Umbilical cord (tissue), 2 donors: Measurements from ENCODE around the gene DPP10. TPM values are rescaled to one million over a fixed set of nuclear protein-coding genes. Genes with fewer than 3 reads are reported as not detected.
"Not testable (repeated sequence)": the region's sequence is repeated elsewhere in the genome, so short reads cannot be mapped to it uniquely, and the experiment has no call there.

ENCODE experiments used
- DNase-seq: peaks from one replicate; pipeline ENCODE4 v3.0.0-alpha.2; 2015; ENCODE audit warnings: low spot score
- total RNA-seq: library from RNA; depleted of rRNA; stranded (reverse); fragments of >200 nt; gene quantifications from one replicate; pipeline ENCODE4 v1.2.3, GENCODE V29; 2014; ENCODE audit warnings: low replicate concordance; ENCODE audit not compliant: insufficient read depth

DPP10 gene
- total RNA-seq, 1 donor from 2014 or later = 34.2 TPM

DNA sequence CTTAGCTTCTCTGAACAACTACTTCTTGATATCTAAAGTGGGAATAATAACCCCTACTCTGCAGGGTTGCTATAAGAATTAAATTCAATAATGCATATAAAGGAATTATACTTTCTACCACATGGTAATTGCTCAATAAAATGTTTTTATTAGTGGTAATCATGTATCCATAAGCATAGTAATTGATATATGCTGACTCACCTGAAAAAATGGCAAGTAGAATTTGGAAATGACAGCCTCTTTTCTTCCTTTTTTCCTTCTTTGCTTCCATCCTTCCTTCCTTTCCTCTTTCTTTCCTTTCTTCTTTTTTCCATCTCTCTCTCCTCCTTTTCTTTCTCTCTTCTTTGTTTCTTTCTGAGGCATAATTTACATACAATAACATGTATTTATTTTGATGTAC, 65.3 kb downstream of the DPP10 start:
- DNase-seq = no peak

DNA sequence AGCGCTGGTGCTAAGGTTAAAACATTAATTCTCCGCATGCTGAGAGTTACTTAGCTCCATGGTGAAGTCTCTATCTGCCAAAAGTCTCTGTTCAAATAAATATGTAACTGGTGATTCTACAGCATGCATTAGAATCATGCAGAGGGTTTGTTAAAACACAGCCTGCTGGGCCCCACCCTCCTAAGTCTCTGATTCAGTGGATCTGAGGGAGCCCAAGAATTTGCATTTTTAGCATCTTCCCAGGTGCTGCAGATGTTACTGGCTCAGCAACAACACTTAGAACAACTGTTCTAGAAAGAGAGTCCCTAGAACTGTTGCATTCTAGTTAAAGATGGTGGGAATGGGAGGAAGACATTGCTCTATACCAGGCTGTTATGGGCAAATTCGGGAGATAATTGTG, 73.4 kb downstream of the DPP10 start:
- DNase-seq = no peak

- DNase-seq = no peak
Observed at GRCh38 chr2:114517580-114517979, 75.1 kb downstream of the DPP10 start.

DNA sequence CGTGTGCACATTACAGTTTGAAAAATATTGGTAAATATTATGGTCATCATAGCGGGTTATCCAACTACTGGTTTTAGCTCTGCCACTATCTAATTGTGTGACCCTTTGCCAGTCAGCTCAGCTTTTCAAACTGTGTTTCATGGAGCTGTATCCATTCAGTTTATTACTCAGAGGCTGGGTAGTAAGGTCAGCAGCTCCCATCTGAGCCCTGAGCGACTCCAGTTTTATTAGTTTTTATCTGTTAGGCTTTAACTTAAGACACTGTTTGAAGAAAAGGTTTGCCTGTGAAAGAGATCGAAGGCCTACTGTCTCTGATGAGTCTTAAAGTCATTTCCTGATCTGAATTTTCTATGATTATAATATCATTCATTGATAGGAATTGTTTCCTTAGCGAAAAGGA, 76.3 kb downstream of the DPP10 start:
- DNase-seq = no peak

GRCh38 chr2:114522612-114523011, 80.2 kb downstream of the DPP10 start:
- not testable (repeated sequence) for DNase-seq

GRCh38 chr2:114525955-114526354, 83.5 kb downstream of the DPP10 start:
- DNase-seq = no peak

- DNase-seq = no peak
Observed at GRCh38 chr2:114526841-114527240, 84.4 kb downstream of the DPP10 start.

GRCh38 chr2:114527330-114527983, 85.0 kb downstream of the DPP10 start:
- DNase-seq = no peak

DNA sequence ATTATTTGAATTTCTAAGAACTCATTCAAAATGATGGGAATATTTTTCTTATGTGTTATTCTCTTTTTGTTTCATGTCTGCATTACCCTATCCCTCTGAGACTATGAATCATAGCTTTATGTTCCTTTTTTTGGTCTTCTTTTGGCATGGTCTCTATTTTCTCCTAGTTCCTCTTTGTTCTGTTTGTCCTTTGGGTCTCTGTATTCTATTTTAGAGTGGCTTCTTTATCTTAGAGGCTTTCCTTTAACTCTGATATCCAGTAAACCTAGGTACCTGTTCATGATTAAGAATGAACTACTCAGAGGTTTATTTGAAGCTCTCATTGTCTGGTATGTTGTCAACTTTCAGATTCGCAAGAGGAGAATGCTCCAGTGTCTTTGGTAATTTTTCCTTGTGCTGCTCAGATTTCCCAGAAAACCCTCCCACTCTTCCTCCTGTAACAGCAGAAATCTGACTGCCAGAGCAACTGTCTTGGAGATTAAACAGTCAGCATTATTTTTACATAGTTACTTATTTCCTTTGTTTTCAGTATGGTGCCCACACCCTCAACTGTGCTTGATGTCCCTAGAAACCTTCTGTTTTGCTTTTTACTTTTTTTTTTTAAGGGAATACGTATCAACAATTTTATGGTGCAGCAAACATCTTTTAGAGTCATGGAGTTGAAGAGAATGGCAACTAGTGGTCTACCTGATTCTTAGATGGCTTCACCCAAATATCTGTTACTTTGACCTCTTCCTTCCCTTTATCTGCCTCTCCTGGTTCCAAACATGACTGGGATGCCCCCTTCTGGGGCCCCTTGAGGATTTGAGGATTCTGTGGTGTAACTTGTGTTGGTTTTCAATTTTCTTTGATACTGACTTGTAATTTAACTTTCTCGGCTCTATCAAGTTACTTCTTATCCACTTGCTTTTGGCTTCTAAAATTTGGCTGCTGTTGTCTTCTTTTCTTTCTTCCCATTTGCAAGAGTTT, 92.0 kb downstream of the DPP10 start:
- no peak for DNase-seq

GRCh38 chr2:114537777-114538176, 95.3 kb downstream of the DPP10 start:
- DNase-seq = no peak

GRCh38 chr2:114542695-114543094, 100.3 kb downstream of the DPP10 start:
- no peak for DNase-seq

DNA sequence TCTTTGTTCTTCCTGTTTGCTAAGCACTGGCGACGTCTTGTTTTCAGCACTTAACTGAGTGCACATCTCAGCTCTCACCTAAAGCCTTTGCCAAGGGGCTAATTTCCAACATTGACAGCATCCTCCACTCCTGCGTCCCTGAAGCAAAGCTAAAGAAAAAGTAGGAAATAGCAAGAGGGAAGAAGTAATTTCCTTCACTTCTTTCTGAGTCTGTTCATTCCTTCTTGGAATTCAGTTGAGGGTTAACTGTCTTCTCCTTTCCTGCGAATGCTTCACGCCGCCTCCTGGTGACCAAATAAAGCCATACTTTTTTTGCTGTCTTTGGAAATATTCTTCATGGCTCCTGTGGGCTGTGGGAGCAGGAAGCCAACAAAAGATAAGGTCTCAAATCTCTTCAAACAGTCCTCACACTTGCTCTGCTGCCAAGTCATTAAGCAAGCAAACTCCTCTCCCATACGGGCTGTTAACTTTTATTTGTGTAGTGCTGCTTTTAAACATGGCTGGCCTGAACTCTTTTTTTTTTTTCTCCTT, 100.9 kb downstream of the DPP10 start:
- peak; percentile 76 for DNase-seq

GRCh38 chr2:114545052-114545451, 102.6 kb downstream of the DPP10 start:
- DNase-seq = no peak

GRCh38 chr2:114546531-114546930, 104.1 kb downstream of the DPP10 start:
- no peak for DNase-seq

GRCh38 chr2:114548151-114548550, 105.7 kb downstream of the DPP10 start:
- no peak for DNase-seq

DNA sequence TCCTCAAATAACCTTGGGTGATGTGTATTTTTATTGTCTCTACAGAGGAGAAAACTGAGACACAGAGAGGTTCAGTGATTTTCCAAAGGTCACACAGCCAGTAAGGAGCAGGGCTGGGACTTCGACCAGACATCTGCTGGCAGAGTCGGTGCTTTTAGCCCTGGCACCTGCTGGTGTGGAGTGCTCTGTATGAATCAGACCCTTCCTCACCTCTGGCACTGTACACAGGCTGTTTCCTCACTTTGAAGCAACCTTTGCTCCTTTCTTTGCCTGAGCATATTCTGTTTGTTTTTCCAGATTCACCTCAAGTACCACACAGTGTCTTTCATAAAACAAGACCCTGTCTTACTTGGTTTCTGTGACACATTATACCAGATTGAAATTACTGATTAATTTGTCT, 107.9 kb downstream of the DPP10 start:
- no peak for DNase-seq

DNA sequence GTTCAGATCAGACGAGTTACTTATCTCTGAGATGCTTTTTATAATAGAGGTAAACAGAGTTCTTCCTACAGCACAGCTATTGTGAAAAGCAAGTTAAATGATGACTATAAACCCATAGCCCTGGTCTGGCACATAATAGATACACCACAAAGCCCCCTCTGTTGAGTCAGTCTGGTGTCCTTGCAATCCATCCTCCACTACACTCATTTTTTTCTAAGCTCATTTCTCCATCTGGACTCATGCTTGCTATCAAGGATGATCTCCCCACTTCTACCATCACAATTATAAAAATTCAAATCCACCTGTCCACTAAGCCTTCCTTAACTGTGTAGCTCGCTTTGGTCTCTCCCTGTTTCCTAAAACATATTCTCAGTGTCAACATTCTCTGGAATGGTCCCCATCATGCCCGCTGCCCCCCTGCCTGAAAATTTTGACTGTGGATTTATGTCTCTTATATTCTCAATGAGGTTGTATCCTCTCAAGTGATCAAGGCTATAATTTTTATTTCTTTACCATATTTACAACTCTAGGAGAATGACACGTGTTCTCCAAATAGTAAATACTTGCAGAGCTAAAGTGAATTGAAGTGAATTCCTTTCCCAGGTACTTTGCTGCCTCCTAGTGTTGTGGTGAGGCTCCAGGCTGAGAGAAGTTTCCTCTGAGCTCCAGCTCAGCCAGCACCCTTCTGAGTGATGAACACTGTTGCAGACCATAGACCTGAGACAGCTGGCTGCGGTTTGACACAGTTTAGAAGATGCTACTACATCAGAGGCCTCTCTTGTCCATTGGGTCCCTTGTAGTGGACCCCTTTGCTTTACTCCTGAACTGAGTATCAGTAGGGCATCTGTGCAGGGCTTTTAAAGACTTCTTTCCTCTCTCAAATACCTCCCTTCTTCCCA, 108.7 kb downstream of the DPP10 start:
- DNase-seq = peak; percentile 70

DNA sequence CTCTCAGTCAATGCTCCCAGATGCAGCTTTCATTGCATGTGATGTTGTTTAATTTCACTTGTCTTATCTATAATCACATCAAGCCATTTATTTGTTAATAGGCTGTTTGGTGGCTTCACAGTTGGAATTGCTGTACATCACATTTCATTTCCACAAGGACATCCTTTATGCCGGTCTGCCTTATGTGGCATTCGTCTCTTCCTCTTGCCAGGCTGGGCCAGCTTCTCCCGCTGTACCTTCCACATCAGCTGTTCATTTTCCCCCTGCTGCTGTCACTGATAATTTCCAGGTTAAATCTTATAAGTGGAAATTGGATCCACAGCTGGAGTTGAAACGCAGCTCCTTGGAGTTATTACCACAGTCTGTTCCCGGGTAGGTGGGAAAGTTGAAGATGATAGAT, 110.6 kb downstream of the DPP10 start:
- no peak for DNase-seq

DNA sequence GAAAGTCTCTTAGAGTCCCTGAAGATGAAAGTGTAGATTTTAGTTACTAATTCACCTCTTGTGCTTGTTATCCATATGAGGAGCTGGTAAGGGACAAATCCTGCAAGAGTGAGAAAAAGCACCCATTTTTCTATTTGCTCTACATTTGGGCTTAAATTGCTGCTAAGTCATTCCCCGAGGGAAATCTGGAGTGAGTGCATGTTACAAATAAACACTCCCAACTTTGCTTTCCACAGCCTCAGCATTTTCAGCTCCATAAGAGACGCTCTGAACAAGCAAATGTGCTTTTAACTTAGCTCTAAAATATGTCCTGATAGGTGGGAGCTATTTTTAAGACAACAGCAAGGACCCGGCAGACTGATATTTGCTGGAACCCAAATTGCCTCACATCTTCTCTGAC, 126.7 kb downstream of the DPP10 start:
- no peak for DNase-seq

DNA sequence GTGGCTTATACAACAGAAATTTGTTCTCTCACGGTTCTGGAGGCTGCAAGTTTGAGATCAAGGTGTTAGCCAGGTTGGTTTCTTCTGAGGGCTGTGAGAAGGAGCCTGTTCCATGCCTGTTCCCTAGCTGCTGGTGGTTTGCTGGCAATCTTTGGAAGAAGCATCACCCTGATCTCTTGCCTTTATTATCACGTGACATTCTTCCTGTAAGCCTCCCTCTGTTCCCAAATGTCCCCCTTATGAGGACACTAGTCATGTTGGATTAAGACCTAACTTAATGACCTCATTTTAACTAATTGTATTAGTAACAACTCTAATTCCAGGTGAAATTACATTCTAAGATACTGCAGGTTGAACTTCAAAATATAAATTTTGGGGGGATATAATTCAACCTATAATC, 135.2 kb downstream of the DPP10 start:
- no peak for DNase-seq

DNA sequence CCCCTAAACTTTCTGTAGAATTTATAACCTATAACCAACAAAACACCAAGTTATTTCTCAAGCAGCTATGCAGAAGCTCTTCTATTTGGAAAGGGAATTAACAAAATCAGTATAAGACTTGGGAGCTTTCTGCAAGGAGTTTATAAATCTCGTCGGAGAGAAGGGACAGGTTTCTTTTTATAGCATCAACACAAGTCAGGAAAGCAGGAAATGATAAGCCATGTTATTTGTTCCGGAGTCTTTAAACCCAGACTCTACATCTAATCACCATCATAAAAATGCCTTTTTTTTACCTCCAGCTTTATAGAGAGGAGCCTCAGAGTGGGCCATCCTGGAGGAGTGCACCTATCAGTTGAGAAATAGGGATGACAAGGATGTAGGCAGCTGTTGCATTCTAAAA, 137.1 kb downstream of the DPP10 start:
- DNase-seq = peak; percentile 47

DNA sequence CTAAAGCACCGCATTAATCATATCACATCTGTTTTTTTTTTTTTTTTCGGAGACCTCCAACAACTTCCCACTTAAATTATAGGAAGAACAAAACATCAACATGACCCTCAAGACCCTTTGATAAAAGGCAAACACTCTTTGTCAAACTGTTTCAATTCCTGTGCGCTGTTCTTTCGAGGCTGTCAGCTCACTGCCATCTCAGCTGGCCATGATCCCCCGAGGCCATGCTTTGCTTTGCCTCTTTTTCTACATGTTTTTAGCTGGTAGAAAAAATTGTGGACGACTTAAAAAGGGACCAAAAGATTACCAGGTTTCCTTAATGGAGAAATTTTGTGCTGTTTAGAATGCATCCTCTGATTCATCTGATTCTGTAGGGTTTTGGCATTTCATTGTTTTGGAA, 138.2 kb downstream of the DPP10 start:
- no peak for DNase-seq
